VCaP (cell line): Measurements from ENCODE around the gene ZNF716.
"Not testable (repeated sequence)": the region's sequence is repeated elsewhere in the genome, so short reads cannot be mapped to it uniquely, and the experiment has no call there.

Experiments used
- H3K27ac ChIP-seq: fragments of 450-650 bp; 2 replicates; pipeline ENCODE4 v1.5.1; 2017
- TF ChIP-seq, protein P1 (sequence below): fragments of 450-650 bp; conservative IDR thresholded peaks from 2 replicates; pipeline ENCODE4 v1.5.1; 2017; ENCODE audit warnings: mild to moderate bottlenecking, moderate library complexity

Gene ZNF716

GRCh38 chr7:57487957-57488356 lies 38.0 kb downstream of the ZNF716 start:
- TF ChIP-seq, protein P1, sequence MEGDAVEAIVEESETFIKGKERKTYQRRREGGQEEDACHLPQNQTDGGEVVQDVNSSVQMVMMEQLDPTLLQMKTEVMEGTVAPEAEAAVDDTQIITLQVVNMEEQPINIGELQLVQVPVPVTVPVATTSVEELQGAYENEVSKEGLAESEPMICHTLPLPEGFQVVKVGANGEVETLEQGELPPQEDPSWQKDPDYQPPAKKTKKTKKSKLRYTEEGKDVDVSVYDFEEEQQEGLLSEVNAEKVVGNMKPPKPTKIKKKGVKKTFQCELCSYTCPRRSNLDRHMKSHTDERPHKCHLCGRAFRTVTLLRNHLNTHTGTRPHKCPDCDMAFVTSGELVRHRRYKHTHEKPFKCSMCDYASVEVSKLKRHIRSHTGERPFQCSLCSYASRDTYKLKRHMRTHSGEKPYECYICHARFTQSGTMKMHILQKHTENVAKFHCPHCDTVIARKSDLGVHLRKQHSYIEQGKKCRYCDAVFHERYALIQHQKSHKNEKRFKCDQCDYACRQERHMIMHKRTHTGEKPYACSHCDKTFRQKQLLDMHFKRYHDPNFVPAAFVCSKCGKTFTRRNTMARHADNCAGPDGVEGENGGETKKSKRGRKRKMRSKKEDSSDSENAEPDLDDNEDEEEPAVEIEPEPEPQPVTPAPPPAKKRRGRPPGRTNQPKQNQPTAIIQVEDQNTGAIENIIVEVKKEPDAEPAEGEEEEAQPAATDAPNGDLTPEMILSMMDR, result no peak
- no peak overlapping the region for H3K27ac ChIP-seq

DNA sequence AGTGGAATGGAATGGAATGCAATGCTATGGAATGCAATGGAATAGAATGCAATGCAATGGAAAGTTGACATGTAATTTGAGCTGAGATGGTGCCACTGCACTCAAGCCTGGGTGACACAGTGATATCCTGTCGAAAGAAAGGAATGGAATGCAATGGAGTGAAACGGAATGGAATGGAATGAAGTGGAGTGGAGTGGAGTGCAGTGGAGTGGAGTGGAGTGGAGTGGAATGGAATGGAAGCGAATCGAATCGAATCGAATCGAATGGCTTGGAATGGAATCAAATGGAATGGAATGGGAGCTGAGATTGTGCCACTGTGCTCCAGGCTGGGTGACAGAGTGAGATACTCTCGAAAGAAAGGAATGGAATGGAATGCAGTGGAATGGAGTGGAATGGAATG lies 45.1 kb downstream of the ZNF716 start:
- not testable (repeated sequence) for H3K27ac ChIP-seq

GRCh38 chr7:57496395-57496794 lies 46.4 kb downstream of the ZNF716 start:
- no peak overlapping the region for H3K27ac ChIP-seq
- TF ChIP-seq, protein P1, result no peak

- TF ChIP-seq, protein P1, result no peak
- no peak overlapping the region for H3K27ac ChIP-seq
These were observed 55.2 kb downstream of the ZNF716 start for GRCh38 chr7:57505176-57505575.
